Neural progenitor cell (in vitro differentiated cells): ENCODE measurements around the gene MAP6. TPM values are rescaled to one million over a fixed set of nuclear protein-coding genes. Genes with fewer than 3 reads are reported as not detected.
A peak's percentile ranks its signal among the peaks of the same experiment; 100 is the strongest.

ENCODE experiments used
- DNase-seq: peaks from one replicate; pipeline ENCODE4 v3.0.0-alpha.2; 2016; ENCODE audit warnings: low spot score
- H2AFZ ChIP-seq: fragments of 200-600 bp; sonication (generic); replicated peaks from 2 replicates; pipeline ENCODE4 v1.6.1; 2016; ENCODE audit warnings: antibody characterized with exemption
- H3F3A ChIP-seq: fragments of 200-600 bp; sonication (generic); 2 replicates; pipeline ENCODE4 v1.6.1; 2016; ENCODE audit warnings: antibody characterized with exemption, low read depth
- H3K27ac ChIP-seq: fragments of 200-600 bp; sonication (generic); 2 replicates; pipeline ENCODE4 v1.5.1; 2016; ENCODE audit warnings: mild to moderate bottlenecking
- H3K27me3 ChIP-seq: fragments of 200-600 bp; sonication (generic); 2 replicates; pipeline ENCODE4 v1.6.1; 2016; ENCODE audit warnings: mild to moderate bottlenecking, moderate library complexity
- H3K36me3 ChIP-seq: fragments of 200-600 bp; sonication (generic); 2 replicates; pipeline ENCODE4 v1.5.1; 2016
- H3K4me1 ChIP-seq: fragments of 200-600 bp; sonication (generic); 2 replicates; pipeline ENCODE4 v1.6.1; 2016; ENCODE audit warnings: mixed run types
- H3K4me2 ChIP-seq: fragments of 200-600 bp; sonication (generic); 2 replicates; pipeline ENCODE4 v1.6.1; 2016
- H3K4me3 ChIP-seq: fragments of 200-600 bp; sonication (generic); 2 replicates; pipeline ENCODE4 v1.5.1; 2016
- H3K79me2 ChIP-seq: fragments of 200-600 bp; sonication (generic); 2 replicates; pipeline ENCODE4 v1.6.1; 2016; ENCODE audit warnings: low read depth
- H3K9ac ChIP-seq: fragments of 200-600 bp; sonication (generic); 2 replicates; pipeline ENCODE4 v1.6.1; 2016
- H3K9me3 ChIP-seq: fragments of 200-600 bp; sonication (generic); 2 replicates; pipeline ENCODE4 v1.5.1; 2016; ENCODE audit warnings: low read depth
- H4K20me1 ChIP-seq: fragments of 200-600 bp; sonication (generic); 2 replicates; pipeline ENCODE4 v1.6.1; 2016; ENCODE audit warnings: low read depth
- H3K27ac Mint-ChIP-seq: 3 replicates; pipeline ENCODE4 v1.8.0; 2021; ENCODE audit warnings: mixed read lengths
- H3K27me3 Mint-ChIP-seq: 2 replicates; pipeline ENCODE4 v1.8.0; 2022; ENCODE audit warnings: low read depth, mild to moderate bottlenecking, inconsistent platforms, moderate library complexity, mixed read lengths; ENCODE audit not compliant: insufficient read depth
- H3K36me3 Mint-ChIP-seq: 3 replicates; pipeline ENCODE4 v1.8.0; 2021; ENCODE audit warnings: mixed read lengths
- H3K4me1 Mint-ChIP-seq: 3 replicates; pipeline ENCODE4 v1.8.0; 2021; ENCODE audit warnings: mixed read lengths
- H3K4me3 Mint-ChIP-seq: 3 replicates; pipeline ENCODE4 v1.8.0; 2021; ENCODE audit warnings: mild to moderate bottlenecking, moderate library complexity, mixed read lengths
- H3K9me3 Mint-ChIP-seq: 3 replicates; pipeline ENCODE4 v1.8.0; 2020; ENCODE audit warnings: mixed read lengths
- EZH2 ChIP-seq: fragments of 200-600 bp; sonication (generic); IDR thresholded peaks from 2 replicates; pipeline ENCODE4 v1.6.1; 2017; ENCODE audit warnings: antibody characterized with exemption, mild to moderate bottlenecking, moderate library complexity
- EZH2phosphoT487 ChIP-seq: fragments of 200-600 bp; sonication (generic); IDR thresholded peaks from 2 replicates; pipeline ENCODE4 v1.6.1; 2017; ENCODE audit warnings: antibody characterized with exemption
- total RNA-seq: library from RNA; depleted of rRNA; stranded (reverse); fragments of >200 nt; gene quantifications from 2 replicates; pipeline ENCODE4 v1.2.3, GENCODE V29; 2015; ENCODE audit warnings: low replicate concordance
- TF ChIP-seq, protein P1 (sequence below): fragments of 200-600 bp; sonication (generic); IDR thresholded peaks from 2 replicates; pipeline ENCODE4 v1.5.1; 2017; ENCODE audit warnings: antibody characterized with exemption, mild to moderate bottlenecking

MAP6 gene
- total RNA-seq, 1 donor from 2014 or later = 9.9 TPM

DNA sequence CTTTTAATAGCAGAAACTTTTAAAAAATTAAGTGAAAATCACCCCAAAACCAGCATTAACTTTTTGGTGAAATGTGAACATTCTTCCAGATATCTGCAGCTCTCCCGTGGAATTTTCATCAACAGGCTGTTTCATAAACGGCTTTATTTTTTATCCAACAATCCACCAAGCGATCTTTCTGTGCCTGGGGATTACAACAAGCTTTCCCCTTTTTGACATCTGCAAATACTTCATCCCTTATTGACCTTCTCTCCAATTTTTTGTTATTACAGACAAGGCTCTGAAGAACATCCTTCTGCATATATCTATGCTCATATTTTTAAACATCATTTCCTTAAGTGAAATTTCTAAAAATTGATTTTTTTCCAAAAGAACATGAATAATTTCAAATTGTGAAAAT is 112.6 kb downstream of the MAP6 start:
- peaks cover 67% of the 10 kb centered on the region for H3K4me1 Mint-ChIP-seq
- TF ChIP-seq EZH2 = no peak
- TF ChIP-seq, protein P1, sequence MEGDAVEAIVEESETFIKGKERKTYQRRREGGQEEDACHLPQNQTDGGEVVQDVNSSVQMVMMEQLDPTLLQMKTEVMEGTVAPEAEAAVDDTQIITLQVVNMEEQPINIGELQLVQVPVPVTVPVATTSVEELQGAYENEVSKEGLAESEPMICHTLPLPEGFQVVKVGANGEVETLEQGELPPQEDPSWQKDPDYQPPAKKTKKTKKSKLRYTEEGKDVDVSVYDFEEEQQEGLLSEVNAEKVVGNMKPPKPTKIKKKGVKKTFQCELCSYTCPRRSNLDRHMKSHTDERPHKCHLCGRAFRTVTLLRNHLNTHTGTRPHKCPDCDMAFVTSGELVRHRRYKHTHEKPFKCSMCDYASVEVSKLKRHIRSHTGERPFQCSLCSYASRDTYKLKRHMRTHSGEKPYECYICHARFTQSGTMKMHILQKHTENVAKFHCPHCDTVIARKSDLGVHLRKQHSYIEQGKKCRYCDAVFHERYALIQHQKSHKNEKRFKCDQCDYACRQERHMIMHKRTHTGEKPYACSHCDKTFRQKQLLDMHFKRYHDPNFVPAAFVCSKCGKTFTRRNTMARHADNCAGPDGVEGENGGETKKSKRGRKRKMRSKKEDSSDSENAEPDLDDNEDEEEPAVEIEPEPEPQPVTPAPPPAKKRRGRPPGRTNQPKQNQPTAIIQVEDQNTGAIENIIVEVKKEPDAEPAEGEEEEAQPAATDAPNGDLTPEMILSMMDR = no peak
- TF ChIP-seq EZH2phosphoT487 = no peak

DNA sequence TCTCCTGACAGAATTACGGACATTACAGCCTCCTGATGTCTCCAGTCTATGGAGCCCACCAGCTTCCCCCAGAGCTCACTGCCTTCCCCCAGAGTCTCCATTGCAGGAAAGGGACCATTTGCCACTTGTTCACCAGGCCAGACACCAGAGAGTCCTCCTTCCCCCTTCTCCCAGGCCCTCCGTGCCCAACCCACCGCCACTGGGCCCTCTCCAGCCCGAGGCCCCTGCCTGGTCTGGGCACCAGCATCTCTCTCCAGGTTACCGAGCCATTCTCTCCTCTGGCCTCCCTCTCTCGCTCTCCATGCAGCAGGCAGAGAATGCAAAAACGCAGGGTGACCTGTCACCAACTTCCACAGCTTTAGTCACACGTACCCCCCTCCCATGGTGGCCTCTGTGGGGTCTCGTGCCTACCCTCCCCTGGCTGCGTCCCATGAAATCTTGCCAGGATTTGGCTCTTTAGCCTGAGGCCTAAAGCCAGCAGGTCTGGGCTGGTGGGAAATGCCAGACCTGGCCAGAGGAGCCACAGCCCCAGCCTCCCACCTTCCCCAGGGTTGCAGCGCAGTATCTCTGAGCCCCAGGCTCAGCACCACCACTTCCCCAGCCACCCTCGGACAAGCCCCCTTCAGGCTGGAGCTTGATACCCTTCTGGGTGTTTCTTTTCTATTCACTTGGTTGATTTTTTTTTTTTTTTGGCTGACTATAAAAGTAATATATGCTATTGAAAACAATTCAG is 113.6 kb downstream of the MAP6 start:
- no peak overlapping the region for H3K4me3 ChIP-seq
- H3K36me3 ChIP-seq = no peaks in the 10 kb centered on the region
- peak overlapping the region; percentile 46 for H3K4me3 Mint-ChIP-seq

More for the DNA sequence above, 112.6 kb downstream of the MAP6 start:
- H3K27ac Mint-ChIP-seq = no peak overlapping the region
- H3K27me3 ChIP-seq = no peaks in the 10 kb centered on the region
- no peak overlapping the region for H3K4me3 Mint-ChIP-seq
- no peaks in the 10 kb centered on the region for H3K36me3 ChIP-seq
- H3K9ac ChIP-seq = no peak overlapping the region
- H3F3A ChIP-seq = peaks cover 45% of the 10 kb centered on the region
- no peaks in the 10 kb centered on the region for H3K79me2 ChIP-seq
- no peak overlapping the region for H2AFZ ChIP-seq
- H3K9me3 Mint-ChIP-seq = no peaks in the 10 kb centered on the region
- H3K4me1 ChIP-seq = peaks cover 51% of the 10 kb centered on the region
- H3K9me3 ChIP-seq = no peaks in the 10 kb centered on the region
- no peaks in the 10 kb centered on the region for H4K20me1 ChIP-seq
- no peak overlapping the region for H3K27ac ChIP-seq
- H3K4me2 ChIP-seq = no peak overlapping the region
- no peaks in the 10 kb centered on the region for H3K36me3 Mint-ChIP-seq
- DNase-seq = no peak
- H3K27me3 Mint-ChIP-seq = peaks cover 8% of the 10 kb centered on the region
- H3K4me3 ChIP-seq = no peak overlapping the region

DNA sequence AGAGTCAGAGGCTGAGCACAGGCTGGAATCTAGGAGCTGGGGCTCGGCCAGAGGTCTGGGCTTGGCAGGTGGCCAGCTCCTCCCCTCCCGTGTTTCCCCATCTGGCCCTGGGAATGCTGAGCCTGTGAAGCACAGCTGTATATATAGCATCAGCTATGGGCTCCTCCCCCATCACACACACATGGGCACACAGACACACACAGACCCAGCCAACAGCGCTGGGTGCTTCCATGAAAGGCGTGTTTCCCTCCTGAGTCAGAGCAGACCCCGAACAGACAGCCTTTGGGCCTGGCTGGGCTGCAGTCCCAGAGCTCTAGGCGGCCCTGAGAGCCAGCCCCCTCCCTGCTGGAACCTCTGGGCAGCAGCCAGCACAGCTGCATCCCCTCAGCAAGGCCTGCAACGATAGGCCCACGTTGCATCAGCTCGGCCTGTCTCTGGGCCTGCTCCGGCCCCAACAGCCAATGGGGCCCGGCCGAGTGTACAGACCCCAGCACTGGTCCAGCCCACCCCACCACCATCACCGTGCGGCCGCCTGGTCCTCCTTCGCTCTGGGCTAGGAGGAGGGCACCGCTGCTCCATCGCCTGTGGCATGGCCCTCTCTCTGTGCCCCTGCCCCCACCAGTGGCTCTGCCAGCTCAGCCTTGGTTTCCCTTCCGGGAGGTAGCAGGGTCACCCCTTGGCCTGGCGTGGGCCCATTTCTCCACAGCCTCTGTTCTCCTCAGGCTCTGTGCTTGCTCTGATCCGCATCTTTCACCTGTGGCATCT is 114.4 kb downstream of the MAP6 start:
- DNase-seq = peak; percentile 91

More for the DNA sequence above, 113.6 kb downstream of the MAP6 start:
- no peaks in the 10 kb centered on the region for H4K20me1 ChIP-seq
- no peak overlapping the region for H3K9ac ChIP-seq
- Mint-ChIP-seq H3K27me3 (peaks cover 8% of the 10 kb centered on the region), H3K36me3 (no peaks in the 10 kb centered on the region), H3K4me1 (peaks cover 56% of the 10 kb centered on the region), H3K27ac (peak overlapping the region; percentile 85), H3K9me3 (no peaks in the 10 kb centered on the region)
- no peaks in the 10 kb centered on the region for H3K27me3 ChIP-seq
- H3K27ac ChIP-seq = peak overlapping the region; percentile 9
- DNase-seq = no peak
- H3K9me3 ChIP-seq = no peaks in the 10 kb centered on the region
- no peak overlapping the region for H3K4me2 ChIP-seq
- H3F3A ChIP-seq = peaks cover 35% of the 10 kb centered on the region
- no peak overlapping the region for H2AFZ ChIP-seq
- H3K79me2 ChIP-seq = no peaks in the 10 kb centered on the region
- TF ChIP-seq EZH2 (no peak), EZH2phosphoT487 (no peak)
- TF ChIP-seq, protein P1 = no peak
- H3K4me1 ChIP-seq = peaks cover 44% of the 10 kb centered on the region

More for the DNA sequence above, 114.4 kb downstream of the MAP6 start:
- no peak overlapping the region for H3K9ac ChIP-seq
- peak overlapping the region; percentile 82 for H3K27ac ChIP-seq
- no peaks in the 10 kb centered on the region for H3K36me3 Mint-ChIP-seq
- peaks cover 27% of the 10 kb centered on the region for H3F3A ChIP-seq
- H2AFZ ChIP-seq = peak overlapping the region; percentile 12
- H3K4me3 ChIP-seq = no peak overlapping the region
- H3K27me3 ChIP-seq = no peaks in the 10 kb centered on the region
- peaks cover 48% of the 10 kb centered on the region for H3K4me1 Mint-ChIP-seq
- no peaks in the 10 kb centered on the region for H3K79me2 ChIP-seq
- peaks cover 8% of the 10 kb centered on the region for H3K27me3 Mint-ChIP-seq
- peak overlapping the region; percentile 99 for H3K27ac Mint-ChIP-seq
- peak overlapping the region; percentile 32 for H3K4me2 ChIP-seq
- H4K20me1 ChIP-seq = no peaks in the 10 kb centered on the region
- peaks cover 37% of the 10 kb centered on the region for H3K4me1 ChIP-seq
- H3K36me3 ChIP-seq = no peaks in the 10 kb centered on the region
- H3K4me3 Mint-ChIP-seq = peak overlapping the region; percentile 65
- TF ChIP-seq, protein P1 = no peak
- TF ChIP-seq EZH2phosphoT487 (no peak), EZH2 (no peak)
- H3K9me3 ChIP-seq = no peaks in the 10 kb centered on the region
- no peaks in the 10 kb centered on the region for H3K9me3 Mint-ChIP-seq
